Endothelial cell (in vitro differentiated cells): ENCODE data around the gene CLN6. TPM values are rescaled to one million over a fixed set of nuclear protein-coding genes. Genes with fewer than 3 reads are reported as not detected.
"Not testable (repeated sequence)": the region's sequence is repeated elsewhere in the genome, so short reads cannot be mapped to it uniquely, and the experiment has no call there.

Experiments used
- DNase-seq: peaks from one replicate; pipeline ENCODE4 v3.0.0; 2021; ENCODE audit warnings: low spot score
- H3K27ac Mint-ChIP-seq: one replicate; pipeline ENCODE4 v1.8.0; 2021; ENCODE audit warnings: mixed read lengths, inconsistent platforms; ENCODE audit not compliant: unreplicated experiment
- H3K27me3 Mint-ChIP-seq: one replicate; pipeline ENCODE4 v1.8.0; 2021; ENCODE audit warnings: mild to moderate bottlenecking, moderate library complexity, mixed read lengths, inconsistent platforms; ENCODE audit not compliant: unreplicated experiment
- H3K36me3 Mint-ChIP-seq: one replicate; pipeline ENCODE4 v1.8.0; 2021; ENCODE audit warnings: mild to moderate bottlenecking, low read depth, mixed read lengths, inconsistent platforms; ENCODE audit not compliant: unreplicated experiment
- H3K4me1 Mint-ChIP-seq: one replicate; pipeline ENCODE4 v1.8.0; 2021; ENCODE audit warnings: mild to moderate bottlenecking, mixed read lengths, inconsistent platforms; ENCODE audit not compliant: unreplicated experiment
- H3K4me3 Mint-ChIP-seq: one replicate; pipeline ENCODE4 v1.8.0; 2021; ENCODE audit warnings: mild to moderate bottlenecking, mixed read lengths, inconsistent platforms; ENCODE audit not compliant: unreplicated experiment
- H3K9me3 Mint-ChIP-seq: one replicate; pipeline ENCODE4 v1.8.0; 2021; ENCODE audit warnings: mixed read lengths, inconsistent platforms; ENCODE audit not compliant: unreplicated experiment
- total RNA-seq: library from RNA; stranded (reverse); fragmentation: NEBNext Ultra II Directional; extraction: Animal tissue kit (Norgen Biotek cat#: 25700); gene quantifications from one replicate; pipeline ENCODE4 v1.2.1, GENCODE V29; 2021; ENCODE audit not compliant: unreplicated experiment
- TF ChIP-seq, protein P1 (sequence below): fragments of 200-600 bp; sonication (generic); IDR thresholded peaks from one replicate; pipeline ENCODE4 v1.5.0; 2021; ENCODE audit warnings: antibody characterized with exemption; ENCODE audit not compliant: unreplicated experiment

CLN6 gene
- total RNA-seq, 1 donor from 2014 or later: 42.1 TPM

DNA sequence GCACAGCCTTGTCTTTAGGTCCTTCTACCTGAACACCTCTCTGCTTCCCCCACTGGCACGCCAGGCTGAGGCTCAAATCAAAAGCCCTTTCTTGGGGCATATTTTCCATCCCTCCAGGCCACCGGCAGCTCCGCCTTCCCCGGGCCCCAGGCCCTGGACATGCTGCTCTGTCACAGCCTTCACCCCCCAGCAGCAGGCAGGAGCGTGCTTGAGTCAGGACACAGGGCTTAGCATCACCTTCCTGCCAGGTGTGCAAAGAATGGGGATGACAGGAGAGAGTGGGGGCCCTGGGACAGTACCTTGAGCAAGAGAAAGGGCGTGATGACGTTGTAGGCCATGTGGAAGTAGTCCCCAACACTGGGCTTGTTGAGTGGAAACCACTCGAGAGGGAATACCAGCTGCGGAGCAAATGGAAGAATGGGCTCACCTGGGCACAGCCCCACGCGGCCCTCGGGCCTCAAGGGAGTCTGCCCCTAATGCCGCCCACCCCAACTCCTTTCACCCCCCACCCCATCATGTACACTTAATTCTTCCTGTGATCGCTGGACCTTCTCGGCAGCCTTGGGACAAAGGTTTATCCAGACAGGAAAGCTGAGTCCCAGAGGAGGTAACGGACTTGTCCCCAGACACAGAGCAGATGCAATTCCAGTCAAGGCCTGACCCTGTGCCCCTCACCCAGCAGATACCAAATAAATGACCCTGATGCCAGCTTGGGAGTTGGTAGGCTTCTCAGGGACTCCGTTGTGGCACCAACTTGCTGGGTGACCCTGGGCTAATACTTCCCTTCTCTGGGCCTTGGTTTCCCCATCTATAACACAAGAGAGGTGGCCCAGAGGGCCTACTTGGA lies 15.3 kb downstream of the CLN6 start:
- no peak for DNase-seq
- Mint-ChIP-seq H3K4me1 (peaks cover 11% of the 10 kb centered on the region), H3K36me3 (peaks cover 4% of the 10 kb centered on the region), H3K27ac (no peak overlapping the region), H3K9me3 (no peaks in the 10 kb centered on the region), H3K27me3 (peaks cover 3% of the 10 kb centered on the region), H3K4me3 (no peak overlapping the region)
- TF ChIP-seq, protein P1, sequence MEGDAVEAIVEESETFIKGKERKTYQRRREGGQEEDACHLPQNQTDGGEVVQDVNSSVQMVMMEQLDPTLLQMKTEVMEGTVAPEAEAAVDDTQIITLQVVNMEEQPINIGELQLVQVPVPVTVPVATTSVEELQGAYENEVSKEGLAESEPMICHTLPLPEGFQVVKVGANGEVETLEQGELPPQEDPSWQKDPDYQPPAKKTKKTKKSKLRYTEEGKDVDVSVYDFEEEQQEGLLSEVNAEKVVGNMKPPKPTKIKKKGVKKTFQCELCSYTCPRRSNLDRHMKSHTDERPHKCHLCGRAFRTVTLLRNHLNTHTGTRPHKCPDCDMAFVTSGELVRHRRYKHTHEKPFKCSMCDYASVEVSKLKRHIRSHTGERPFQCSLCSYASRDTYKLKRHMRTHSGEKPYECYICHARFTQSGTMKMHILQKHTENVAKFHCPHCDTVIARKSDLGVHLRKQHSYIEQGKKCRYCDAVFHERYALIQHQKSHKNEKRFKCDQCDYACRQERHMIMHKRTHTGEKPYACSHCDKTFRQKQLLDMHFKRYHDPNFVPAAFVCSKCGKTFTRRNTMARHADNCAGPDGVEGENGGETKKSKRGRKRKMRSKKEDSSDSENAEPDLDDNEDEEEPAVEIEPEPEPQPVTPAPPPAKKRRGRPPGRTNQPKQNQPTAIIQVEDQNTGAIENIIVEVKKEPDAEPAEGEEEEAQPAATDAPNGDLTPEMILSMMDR: no peak

DNA sequence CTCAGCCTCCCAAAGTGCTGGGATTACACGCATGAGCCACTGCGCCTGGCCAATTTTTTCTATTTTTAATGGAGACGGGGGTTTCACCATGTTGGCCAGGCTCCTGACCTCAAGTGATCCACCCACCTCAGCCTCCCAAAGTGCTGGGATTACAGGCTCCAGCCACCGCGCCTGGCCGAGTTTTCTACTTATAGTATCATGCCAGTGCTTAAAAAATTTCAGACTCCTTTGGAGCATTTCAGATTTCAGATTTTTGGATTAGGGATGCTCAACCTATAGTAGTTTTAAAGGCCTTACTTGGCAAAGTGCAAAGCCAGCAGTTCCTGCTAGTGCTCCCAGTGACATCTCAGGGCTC lies 16.1 kb downstream of the CLN6 start:
- H3K4me1 Mint-ChIP-seq: peaks cover 17% of the 10 kb centered on the region
- H3K9me3 Mint-ChIP-seq, H3K36me3 Mint-ChIP-seq, H3K27ac Mint-ChIP-seq, DNase-seq, H3K27me3 Mint-ChIP-seq, H3K4me3 Mint-ChIP-seq: not testable (repeated sequence)

DNA sequence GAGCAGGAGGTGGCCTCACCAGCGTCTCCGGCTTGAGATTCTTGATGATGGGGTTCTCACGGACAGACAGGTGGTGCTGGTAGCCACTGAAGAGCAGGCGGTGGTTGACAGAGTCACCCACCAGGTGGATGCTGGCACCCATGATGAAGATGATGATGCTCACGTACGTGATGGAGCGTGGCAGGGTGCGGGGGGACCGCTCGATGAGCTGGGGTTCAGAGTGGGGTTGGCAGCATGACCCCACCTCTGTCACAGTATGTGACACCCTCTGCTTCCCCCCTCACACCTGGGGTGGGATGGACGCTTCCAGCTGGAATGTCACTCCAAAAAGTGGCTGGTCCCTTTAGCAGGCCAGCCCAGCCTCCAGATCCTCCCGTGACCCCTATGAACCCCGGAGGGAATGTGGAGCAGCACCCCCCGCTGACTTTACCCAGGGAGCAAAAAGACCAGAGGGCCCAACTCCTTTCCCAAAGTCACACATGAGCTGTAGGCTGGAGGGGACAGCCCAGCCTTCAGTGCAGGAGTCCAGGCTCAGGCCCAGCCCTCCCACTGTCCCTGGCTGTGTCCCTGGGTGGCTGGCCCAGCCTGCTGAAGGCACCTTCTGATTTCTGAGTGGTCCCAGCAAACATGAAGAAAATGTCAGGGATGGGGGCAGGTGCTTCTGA lies 17.7 kb downstream of the CLN6 start:
- H3K27ac Mint-ChIP-seq: no peak overlapping the region
- H3K4me3 Mint-ChIP-seq: no peak overlapping the region
- DNase-seq: no peak
- TF ChIP-seq, protein P1: no peak
- peaks cover 5% of the 10 kb centered on the region for H3K27me3 Mint-ChIP-seq
- no peaks in the 10 kb centered on the region for H3K9me3 Mint-ChIP-seq
- no peaks in the 10 kb centered on the region for H3K36me3 Mint-ChIP-seq
- peaks cover 28% of the 10 kb centered on the region for H3K4me1 Mint-ChIP-seq

DNA sequence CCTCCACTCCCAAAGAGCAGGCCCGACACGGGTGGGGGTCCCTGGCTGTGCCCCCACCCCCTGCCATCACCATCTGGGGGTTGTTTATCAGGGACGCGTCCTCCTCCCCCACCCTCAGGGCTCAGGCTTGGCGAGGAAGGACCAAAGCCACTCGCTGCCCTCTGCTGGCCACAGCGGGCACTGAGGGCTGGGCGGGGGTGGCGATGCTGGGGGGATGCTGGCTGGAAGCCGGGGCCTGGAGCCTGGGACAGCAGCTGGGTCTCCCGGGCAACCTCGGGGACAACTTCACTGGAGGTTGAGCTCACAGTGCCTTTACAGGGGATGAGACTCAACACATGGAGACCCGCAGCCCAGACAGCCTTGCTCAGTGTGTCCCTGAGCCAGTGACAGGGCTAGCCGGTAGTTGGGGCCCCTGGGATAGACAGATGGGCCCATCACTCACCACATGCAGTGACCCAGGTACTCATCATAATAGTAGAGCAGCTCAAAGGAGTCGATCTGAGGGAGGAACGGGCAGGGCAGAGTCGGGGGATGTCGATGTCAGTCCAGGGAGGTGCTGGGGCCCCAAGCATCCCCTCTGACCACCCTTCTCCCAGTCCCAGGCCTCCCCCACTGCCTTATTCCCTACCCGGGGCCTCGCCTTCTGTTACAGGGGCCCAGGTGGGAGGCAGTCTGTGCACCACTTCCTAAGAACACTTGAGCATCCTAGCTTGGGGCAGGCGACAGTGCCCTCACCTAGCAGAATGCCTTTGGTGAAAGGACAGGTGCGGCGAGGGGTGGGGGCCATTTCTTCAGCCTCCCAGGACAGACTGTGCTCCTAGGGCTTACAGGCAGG lies 18.5 kb downstream of the CLN6 start:
- Mint-ChIP-seq H3K4me3 (no peak overlapping the region), H3K27me3 (peaks cover 9% of the 10 kb centered on the region), H3K36me3 (no peaks in the 10 kb centered on the region), H3K9me3 (no peaks in the 10 kb centered on the region), H3K4me1 (peaks cover 33% of the 10 kb centered on the region), H3K27ac (no peak overlapping the region)
- TF ChIP-seq, protein P1: peak; percentile 80
- peak; percentile 85 for DNase-seq

DNA sequence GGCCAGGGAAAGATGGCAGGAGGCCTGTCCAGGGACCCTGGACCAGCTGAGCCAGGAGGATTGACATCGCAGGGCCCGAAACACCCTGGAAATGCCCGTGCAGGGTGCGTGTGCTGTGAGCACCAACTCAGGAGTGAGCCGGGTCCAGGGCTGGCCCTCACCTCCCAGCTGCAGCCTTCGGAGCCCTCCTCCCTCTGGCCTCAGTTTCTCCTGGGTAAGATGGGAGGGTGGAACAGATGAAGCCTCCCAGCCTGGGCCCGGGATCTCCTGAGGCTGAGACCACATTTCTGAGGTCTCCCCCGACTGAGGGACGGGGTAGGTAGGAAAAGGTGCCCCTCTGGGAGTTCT lies 19.1 kb downstream of the CLN6 start:
- Mint-ChIP-seq H3K4me3 (no peak overlapping the region), H3K4me1 (peaks cover 40% of the 10 kb centered on the region), H3K9me3 (no peaks in the 10 kb centered on the region), H3K27me3 (peaks cover 9% of the 10 kb centered on the region), H3K36me3 (no peaks in the 10 kb centered on the region), H3K27ac (no peak overlapping the region)
- DNase-seq: no peak
- TF ChIP-seq, protein P1: no peak
